SW 1271 (cell line): Measurements from ENCODE around the gene GLRX.
"Not testable (repeated sequence)": the region's sequence is repeated elsewhere in the genome, so short reads cannot be mapped to it uniquely, and the experiment has no call there.

ENCODE experiments used
- DNase-seq, 2 experiments: peaks; one replicate each; lab custom pipeline; 2025; lab: John Stamatoyannopoulos, UW

Gene GLRX, protein sequence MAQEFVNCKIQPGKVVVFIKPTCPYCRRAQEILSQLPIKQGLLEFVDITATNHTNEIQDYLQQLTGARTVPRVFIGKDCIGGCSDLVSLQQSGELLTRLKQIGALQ

DNA sequence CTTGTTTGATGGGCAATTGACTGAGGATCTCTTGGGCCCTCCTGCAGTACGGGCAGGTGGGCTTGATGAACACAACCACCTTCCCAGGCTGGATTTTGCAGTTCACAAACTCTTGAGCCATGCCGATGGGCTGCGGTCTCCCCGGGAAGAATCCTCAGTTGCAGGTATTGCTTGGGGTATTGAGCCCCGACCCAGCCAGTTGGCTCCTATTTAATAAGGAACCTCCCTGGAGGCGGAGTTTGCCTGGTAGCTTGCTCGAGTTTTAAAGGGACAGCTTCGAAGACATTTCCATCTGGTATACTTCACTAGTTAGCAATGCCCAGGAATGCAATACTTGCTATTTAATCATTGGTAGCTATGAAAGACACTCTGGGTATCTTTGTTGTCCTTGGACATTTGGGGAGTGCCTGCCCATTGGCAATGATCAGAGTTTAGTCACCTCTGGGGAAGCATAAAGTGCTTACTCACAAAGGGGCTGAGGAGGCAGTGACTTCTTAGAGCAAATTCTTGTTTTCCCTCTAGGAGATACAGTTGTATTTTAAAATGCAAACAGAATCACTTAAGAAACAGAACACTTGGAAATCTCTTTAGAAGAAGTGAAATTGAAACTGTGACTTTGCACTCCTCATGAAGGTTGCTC lies at the start of gene GLRX:
Gene GLRX, minus strand, starts transcription at position 185 of the 640 bp plus-strand sequence. Its CDS starts 64 bp downstream, at position 121.
- DNase-seq = peak; percentile 75 to 95

DNA sequence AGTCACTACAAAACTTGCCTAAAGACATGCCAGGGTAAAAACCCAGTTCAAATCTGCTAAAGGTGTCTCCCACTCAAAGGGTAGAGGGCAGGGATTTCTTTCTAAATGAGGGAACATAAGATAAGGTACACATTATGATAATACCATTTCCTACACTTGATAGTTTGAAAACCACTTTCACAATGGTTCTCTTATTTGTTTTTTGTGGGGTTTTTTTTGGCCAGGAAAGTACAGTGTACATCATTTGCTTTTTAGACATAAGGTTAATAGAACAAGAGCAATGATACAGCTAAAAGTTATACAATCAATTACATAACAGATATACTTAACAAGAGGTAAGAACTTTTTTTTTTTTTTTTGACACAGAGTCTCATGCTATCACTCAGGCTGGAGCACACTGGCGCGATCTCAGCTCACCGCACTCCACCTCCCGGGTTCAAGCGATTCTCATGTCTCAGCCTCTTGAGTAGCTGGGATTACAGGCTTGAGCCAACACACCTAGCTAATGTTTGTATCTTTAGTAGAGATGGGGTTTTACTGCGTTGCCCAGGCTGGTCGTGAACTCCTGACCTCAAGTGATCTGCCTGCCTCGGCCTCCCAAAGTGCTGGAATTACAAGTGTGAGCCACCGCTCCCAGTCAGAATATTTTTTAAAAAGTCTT lies 48.8 kb upstream of the GLRX start:
- DNase-seq = no peak

DNA sequence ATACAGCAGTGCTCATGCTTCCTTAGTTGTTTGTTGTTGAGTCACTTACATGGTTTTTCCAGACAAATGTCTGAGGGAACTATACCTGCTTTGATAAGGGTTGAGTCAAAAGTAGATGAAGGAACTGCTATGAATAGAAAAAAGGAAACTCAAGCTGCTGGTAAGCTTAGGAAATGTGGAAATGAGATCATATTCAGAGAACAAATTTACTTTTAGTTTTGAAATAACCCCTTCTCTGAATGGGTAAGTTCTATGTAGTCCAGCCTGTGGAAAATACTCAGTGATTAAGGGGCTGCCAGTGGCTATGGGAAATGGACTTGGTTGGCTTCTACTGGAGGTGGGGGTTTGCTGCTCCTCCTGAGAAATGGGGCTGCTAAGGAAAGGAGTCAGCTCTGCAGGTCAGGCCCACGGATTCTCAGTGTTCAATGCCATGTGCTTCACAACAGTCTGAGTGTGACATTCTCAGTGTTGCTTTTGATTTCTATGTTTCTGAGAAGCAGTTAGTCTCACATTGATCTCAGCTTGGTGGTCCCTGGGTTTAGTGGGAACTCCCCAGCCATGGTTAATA lies 47.7 kb upstream of the GLRX start:
- no peak for DNase-seq

DNA sequence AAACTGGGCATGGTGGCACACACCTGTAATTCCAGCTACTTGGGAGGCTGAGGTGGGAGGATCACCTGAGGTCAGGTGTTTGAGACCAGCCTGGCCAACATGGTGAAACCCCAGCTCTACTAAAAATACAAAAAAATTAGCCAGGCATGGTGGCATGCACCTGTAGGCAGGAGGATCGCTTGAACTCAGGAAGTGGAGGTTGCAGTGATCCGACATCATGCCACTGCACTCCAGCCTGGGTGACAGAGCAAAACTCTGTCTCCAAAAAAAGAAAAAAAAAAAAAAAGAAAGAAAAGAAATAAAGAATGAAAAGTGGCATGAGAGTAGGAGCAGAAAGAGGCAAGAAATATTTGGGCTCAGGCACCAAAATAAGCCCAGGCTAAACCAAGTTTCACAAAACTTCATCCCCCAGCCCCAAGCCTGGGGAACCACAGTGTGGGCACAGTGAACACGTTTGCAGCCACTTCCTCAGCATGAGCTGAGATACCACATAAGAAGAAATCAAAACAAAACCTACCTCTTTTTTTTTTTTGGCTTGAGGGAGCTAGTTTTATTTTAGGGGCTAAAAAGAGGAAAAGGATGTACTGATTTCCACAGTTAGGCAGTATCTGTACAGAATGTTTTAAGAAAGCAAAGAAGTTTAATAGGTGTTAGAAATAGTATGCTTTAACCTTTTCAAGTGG lies 46.8 kb upstream of the GLRX start:
- DNase-seq = not testable (repeated sequence)

DNA sequence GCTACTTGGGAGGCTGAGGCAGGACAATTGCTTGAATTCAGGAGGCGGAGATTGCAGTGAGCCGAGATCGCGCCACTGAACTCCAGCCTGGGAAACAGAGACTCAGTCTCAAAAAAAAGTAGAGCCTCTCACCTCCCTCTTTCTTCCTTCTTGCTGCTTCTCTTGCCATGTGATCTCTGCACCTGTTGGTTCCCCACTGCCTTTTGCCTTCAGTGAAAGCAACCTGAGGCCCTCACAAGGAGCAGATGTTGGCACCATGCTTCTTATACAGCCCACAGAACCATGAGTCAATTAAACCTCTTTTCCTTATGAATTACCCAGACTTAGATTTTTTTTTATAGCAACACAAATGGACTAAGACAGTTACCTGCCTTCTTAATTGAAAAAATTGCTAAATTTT lies 45.6 kb upstream of the GLRX start:
- DNase-seq = no peak

DNA sequence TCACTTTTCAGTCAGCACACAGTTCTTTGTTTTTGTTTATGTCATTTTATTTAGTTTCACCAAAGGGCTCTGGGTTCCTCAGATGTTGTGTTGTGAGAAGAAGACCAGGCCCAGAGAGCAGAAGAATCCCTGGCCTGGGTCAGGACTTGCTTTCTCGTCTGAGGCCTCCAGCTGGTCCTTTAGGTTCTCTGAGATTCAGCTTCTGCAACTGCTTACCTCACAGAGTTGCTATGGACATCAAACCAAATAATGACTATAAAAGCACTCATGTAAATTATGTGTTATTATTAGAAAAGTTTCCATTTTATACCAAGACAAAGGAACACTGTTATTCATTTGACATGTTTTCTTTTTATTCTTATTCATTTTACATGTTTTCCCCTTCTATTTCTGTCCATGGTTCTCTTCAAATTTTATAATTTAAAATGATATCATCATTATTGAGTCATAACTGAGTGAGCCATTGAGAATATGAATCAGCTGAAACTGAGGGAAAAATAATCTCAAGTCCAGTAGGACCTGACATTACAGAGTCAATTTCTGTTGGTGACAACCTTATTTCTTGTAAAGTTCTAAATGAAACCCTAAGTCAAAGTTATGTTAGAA lies 44.0 kb upstream of the GLRX start:
- no peak for DNase-seq

DNA sequence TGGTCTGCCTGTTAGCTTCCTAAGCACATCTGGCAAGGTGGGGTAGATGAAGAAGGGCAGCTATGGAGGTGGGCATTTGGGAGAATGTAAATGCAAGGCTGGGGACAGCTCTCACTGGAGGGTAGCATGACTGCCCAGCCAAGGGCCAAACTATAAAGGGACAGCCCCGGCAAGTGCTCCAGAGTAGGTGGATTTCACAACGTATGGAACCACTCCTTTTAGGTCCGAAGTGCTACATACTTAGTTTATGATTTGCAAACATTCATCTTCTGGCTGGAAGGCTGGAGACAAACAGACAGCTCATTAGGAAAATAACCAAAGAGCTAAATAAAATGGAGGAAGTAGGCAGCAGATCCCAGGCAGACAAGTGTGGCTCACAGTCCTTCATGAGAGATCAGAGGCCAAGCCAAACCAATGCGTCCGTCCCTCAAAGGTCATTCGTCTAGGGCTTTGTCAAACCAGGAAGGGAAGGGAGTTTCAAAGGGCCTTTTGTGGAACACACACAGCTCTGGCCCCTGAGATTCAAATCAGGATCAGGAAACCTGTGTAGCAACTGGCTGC lies 42.5 kb upstream of the GLRX start:
- no peak for DNase-seq

DNA sequence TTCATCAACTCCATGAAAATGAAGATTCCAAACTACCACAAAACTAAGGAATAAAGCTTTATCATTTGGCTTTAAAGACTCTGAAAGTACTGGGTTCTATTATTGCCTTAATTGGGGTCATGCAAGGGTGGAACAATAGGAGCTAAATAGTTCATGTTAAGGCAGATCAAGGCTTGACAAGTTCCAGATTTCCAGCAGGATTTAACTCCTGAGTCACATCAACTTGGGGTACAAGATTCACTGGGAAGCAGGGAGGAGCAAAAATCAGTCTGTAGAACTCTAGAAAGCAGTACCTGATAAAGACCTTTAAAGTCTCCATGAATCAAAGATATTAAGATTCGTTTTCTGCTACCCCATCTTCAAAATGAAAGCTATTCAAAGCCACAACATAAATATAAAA lies 41.9 kb upstream of the GLRX start:
- DNase-seq = no peak

DNA sequence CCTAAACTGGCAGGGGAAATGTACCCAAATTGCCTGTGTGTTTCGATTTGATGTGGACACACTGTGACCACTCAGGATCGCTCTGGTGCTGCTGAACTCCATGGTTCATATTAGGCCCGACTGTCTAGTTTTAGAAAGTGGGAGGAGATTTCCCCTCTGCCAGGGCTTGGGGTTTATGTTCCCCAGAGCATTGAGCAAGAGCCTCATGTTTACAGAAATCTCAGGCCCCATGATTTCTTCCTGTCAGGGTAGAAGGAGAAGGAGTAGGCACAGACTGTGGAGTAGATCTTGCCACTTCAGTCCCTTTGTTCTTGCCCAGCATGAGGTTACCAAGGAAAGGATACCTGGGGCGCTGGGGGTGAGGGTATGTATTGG lies 40.8 kb upstream of the GLRX start:
- no peak for DNase-seq

DNA sequence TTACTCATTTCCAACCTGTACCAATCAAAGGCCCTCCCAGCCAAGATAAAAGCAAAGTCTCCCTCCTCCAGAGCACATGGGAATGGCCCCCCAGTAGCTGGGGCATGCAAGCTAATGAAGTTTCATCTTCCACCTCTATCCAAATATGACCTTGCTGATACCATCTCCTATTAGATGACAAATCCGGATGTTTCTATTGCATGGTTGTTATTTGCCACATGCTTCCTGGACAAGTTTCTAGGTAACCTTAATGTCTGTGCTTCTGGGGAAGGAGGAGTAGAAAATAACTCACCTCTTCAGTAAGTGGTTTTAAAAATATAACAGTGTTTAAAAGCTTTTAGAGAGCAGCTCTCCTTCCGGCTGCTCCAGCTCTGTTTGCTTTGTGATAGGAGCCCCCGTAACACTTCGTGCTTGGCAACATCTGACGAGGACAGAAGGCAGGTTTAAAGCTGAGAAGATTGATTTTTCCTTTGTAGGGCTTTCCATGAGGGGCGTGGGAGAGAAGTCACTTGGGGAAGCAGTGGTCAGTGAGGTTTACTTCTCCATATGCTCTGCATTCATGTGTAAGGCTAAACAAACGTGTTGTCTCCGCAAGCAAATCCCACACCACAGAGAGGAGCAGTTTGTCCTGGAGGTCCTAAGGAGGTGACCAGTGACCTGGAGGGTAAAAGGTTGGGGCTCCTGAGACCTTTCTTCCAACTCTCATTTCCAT lies 40.3 kb upstream of the GLRX start:
- no peak for DNase-seq

DNA sequence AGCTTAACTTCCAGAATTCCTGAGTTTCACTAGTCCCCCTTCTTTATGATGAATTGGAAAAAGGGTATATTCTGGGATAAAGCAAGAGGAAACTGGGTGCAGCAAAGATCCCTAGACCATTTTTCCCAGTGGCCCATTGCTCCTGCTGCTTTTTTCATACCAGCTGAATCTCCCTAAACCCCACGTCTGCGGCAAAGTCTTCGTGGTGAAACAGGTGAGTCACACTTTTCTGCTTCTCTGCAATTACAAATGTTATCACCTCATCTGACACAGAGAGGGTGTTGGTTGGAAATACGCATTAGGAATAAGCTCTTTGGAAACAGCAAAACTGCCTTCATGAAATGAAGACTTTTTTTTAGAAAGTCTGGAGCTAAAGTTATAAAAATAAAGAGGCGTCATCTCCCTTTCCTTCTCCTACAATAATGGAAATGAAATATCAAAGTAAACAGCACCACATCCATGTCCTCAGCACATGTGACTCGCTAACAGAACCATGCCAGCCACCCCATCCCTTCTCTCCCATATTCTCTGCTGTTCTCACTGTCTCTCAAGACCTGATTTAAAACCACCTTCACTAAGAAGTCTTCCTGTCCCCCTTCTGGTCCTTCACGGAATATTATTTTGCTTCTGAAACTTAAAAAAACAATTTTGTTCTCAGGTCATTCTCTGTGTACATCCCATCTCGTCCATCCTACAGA lies 39.5 kb upstream of the GLRX start:
- DNase-seq = peak in 1 of 2 experiments; percentile 47

DNA sequence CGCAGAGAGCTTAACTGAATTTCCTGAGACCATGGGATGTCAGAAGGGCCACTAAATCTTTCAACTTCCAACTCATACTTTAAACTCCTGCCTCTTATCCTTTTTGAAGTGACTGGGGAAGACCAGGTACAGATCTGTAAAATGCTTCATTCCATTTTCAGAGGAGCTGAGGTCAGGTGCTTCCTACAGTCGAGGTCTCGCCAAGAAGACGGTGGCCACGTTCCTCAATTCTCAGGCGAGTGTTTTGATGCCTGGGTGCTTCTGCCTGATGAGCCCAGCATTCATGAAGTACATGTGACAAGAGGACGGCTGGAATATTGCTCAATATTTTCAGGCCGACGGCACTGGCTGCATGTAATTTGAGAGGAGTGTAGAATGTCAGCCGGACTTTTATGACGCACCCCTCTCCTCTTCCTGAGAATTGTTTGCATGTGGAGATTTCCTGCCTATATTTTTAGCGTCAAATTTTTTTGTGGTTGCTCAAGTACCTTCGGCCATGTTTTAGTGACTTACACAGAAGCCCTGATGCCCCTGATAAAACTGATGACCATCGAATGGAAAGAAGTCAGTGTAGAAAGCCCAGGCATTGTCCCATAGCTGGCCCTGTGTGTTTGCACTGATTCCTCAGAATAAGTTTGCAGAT lies 38.8 kb upstream of the GLRX start:
- peak; percentile 88 to 92 for DNase-seq

DNA sequence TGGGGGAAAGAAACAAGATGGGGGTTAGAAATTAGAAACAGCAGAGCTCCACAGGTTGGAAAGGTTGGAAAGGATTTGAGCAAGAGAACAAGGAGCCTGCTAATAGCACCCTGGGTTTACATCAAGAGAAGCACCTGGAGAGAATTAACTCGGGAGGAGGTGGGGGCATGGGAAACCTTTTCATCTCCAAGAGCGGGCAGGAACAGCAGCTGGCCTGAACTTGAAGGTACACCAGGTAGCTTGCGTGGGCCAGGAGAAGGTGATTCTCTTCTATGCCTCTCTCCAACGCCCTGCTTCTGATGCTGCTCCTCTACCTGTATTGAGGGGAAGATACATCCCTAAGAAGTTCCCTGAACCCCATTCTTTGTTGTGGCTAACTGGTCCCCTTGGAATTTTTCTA lies 37.1 kb upstream of the GLRX start:
- no peak for DNase-seq

DNA sequence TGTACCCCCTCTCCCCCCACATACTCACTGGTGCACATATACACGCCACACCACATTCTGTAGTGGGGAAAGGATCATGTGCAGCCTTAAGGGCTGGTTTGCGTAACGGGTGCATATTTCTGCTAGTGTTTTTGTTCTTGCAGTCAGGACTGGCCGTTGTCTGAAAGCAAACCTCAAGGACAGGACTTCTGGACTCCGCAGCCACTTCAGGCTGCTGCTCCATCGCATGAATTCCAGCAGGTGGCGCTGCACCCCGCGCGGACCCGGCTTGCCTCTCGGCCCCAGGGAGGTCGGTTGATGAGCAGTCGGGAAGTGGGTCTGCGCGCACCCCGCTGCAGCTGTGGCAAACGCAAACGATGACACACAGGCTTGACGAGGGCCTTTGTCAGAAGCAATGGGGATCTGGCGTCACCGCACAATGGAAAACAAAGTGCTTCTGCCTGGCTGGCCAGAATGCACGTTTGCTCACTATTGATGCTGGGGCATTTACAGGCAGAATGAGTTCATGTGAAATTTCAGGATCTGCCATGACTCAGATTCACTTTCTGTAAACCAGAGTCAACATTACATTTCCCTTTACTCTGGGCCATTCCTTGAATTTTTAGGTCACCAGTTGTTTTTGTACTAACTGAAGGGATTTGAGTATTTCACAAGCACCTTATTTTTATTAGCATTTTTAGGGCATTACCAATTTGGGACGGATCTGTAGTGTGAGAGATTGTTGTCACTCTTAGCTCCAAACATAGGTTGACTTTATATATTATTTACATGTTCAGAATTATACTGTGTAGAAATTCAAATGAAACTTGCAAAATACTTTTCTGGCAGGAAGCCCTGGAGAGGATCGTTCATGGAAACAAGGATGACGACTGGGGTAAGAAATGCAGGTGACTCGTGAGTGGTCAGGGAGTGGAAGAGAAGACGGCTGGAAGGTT lies 36.4 kb upstream of the GLRX start:
- DNase-seq = peak; percentile 85 to 89

DNA sequence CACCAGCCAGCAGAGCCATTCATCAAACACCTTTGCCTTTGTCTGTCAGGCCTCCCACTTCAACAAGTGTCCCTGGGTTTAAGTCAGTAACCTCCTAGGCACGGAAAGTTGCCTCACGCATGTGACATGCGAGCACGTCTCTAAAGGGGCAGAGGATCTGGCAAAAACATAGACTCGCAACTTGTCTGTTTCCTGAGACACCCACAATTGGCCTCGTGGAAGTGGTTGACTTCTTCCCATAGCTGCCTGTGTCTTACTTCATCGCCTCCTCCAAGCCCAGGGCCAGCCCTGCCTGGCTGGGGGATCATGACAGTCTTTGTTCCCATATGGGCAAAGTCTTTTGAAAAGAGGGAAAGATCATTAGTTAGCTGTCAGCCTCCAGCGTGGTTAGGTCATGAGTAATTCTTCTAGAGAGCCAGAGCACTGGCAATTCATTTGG lies 35.5 kb upstream of the GLRX start:
- DNase-seq = no peak

DNA sequence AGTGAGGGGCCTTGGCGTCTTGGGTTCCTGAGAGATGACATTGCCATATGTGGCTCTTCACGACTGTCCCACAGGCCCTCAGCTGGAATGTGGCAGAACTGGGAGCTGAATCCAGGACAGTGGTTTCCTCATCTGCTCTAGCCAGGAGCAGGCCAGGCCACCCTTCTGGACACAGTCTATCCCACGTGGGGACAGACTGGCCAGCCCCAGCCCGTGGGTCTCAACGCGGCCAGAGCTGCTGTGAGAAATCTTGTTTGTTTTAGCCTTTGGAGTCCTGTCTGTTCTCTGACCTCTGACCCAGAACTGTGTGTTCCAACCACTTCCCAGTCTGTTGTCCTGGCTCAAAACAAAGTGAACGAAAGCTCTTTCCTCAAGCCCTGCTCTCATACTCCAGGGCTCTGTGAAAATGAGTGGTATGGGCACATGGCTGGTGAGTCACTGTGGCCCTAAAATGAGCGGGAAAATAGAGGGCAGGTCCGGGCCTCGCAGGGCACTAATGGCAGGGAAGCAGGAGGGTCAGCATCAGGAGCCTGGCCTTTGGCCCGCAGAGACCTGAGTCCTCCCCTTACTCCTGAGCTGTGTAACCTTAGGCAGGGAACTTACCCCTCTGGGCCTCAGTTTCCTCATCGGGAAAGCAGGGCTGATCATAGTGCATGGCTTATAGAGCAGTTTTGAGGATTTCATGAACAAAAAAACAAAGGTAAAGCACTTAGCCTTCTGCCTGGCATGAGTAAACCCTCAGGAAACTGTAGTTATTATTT lies 34.8 kb upstream of the GLRX start:
- no peak for DNase-seq

DNA sequence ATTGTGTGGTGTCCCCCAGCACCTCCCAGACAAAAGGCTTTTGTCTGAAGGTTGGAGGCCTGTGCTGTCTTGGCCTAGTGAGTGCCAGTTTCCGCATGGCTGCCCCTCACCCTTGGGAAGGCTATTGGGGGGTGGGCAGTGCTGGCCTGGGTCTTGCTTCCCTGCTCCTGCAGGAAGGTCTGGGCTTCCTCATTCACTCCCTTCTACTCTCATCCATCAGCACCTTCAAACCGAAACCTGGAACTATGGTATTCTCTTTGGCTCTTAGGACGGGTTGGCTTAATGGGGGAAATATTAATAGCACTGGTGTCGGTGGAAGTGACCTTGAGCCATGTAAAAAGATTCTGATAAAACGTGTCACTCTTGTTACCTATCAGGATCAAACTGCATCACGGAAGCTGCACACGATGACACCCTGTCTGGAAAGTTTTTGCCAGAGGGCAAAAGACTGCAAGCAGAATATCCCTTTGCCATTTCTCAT lies 34.0 kb upstream of the GLRX start:
- DNase-seq = no peak

DNA sequence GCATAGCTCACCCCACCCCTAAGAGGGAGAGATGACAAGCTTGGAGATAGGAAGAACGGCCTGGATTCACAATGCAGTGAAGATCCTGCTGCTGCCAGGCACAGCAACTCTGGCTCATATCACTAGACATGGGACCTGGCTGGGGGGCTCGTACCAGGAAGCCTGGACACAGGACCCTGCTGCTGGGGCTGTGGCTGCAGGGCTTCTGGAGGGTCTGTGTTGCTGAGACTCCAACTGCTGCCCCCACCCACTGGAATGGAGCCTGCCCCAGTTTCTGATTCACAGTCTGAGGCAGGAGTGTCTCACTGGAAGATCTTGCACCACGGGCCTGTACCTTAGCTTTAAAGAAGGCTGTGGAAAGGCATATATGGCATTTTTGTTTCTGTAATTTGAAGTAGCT lies 31.0 kb upstream of the GLRX start:
- DNase-seq = no peak
